ENCODE measurements around the gene FBXL13.

Gene FBXL13

DNA sequence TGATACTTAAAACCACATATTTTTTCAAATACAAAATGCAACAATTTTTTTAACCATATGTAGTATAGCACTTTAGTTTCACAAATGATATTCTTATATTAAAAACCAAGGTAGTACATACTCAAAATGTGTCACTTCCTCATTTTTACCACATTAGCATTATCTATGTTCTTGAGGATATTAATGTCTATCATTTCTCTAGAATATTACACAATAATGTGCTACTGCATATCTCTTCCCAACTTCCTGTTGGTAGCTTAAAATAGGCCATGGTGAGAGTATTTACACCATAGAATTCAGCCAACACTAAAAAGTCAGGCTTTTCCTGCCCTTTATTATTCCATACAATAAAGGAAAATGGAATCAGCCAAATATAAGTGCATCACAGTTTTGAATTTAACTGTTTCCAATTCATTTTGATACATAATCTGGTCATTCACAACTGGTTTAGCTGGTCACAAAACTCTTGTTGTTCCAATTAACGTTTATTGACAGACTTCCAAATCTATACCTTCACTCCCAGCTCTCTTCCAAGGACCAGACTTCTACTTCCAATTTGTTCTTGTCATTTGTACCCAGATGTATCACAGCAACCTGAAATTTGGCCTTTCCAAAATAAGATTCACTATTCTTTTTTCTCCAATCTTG is 181.8 kb downstream of the FBXL13 start:
- peaks cover 3 to 38% (median 21%) of the 10 kb centered on the region in 4 experiments for H3K4me1 ChIP-seq (ENCODE audit: control extremely low read depth in 1 of 4, control insufficient read depth in 4 of 4, insufficient read depth in 4 of 4, low read length in 3 of 4)
- no peaks in the 10 kb centered on the region for H3K9me3 ChIP-seq (ENCODE audit: control extremely low read depth in 1 of 5, control insufficient read depth in 4 of 5, insufficient read depth in 2 of 5, low read depth in 1 of 5, low read length in 4 of 5)
- DNase-seq, result peak; percentile 31 to 85 (median 80)
- 92% methylated on average over 1 of the region's 1 CpG for WGBS (ENCODE audit: insufficient coverage)
- no peak overlapping the region for H3K4me3 ChIP-seq (ENCODE audit: control insufficient read depth in 1 of 7, extremely low read depth in 1 of 7, insufficient read depth in 4 of 7, low read depth in 2 of 7, low read length in 6 of 7)
- ChIA-PET POLR2A (interaction anchor here (0.8 kb wide), 1 partner anchor 19 kb away, joined by 3 read pairs; no protein-coding TSS in a partner anchor), CTCF (interaction anchor here (1.1 kb wide), 1 partner anchor 173 kb away, joined by 5 read pairs; no protein-coding TSS in a partner anchor)
- no peak overlapping the region for H3K27ac ChIP-seq (ENCODE audit: insufficient read depth in 1 of 2, low read depth in 1 of 2, low read length in 2 of 2, poor library complexity in 1 of 2, severe bottlenecking in 2 of 2)
- H3K27me3 ChIP-seq (replicated peaks in 2 of 5; ENCODE audit: control insufficient read depth in 4 of 5, insufficient read depth in 5 of 5, low read length in 4 of 5), result no peaks in the 10 kb centered on the region
- no peaks in the 10 kb centered on the region for H3K36me3 ChIP-seq (ENCODE audit: control insufficient read depth in 4 of 4, insufficient read depth in 4 of 4, low read length in 3 of 4)

DNA sequence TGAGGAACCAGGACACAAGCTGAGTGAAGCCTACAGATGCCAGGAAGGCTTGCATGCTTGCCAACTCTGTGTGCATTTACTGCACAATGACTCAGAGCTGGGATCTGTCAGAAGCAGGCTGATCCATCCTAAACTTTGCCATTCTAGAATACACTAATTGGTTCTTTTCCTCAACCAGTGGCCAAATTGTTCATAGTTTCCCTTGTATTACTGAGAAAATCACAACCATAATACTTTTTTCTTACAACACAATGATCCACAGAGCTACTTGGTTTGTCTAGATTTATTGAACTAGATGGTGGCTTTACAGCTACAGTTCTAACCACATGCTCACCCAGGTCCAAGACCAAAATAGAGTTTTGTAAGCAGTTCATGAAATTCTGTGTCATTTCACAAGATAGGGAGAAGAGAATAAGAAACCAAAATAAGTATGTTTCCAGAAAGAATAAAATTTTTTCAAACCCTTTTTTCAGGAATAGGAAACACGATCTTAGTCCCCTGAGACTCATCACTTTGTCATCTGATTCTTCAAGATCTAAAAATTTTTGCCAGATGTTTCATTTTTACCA is 182.8 kb downstream of the FBXL13 start:
- no CpG with 5 or more reads among the region's 1 CpG for WGBS (ENCODE audit: insufficient coverage)
- Histone ChIP-seq H3K27me3 (replicated peaks in 2 of 5; ENCODE audit: control insufficient read depth in 4 of 5, insufficient read depth in 5 of 5, low read length in 4 of 5) (no peaks in the 10 kb centered on the region), H3K27ac (ENCODE audit: insufficient read depth in 1 of 2, low read depth in 1 of 2, low read length in 2 of 2, poor library complexity in 1 of 2, severe bottlenecking in 2 of 2) (no peak overlapping the region), H3K36me3 (ENCODE audit: control insufficient read depth in 4 of 4, insufficient read depth in 4 of 4, low read length in 3 of 4) (no peaks in the 10 kb centered on the region), H3K4me1 (ENCODE audit: control extremely low read depth in 1 of 4, control insufficient read depth in 4 of 4, insufficient read depth in 4 of 4, low read length in 3 of 4) (peaks cover 3 to 46% (median 21%) of the 10 kb centered on the region in 4 experiments), H3K9me3 (ENCODE audit: control extremely low read depth in 1 of 5, control insufficient read depth in 4 of 5, insufficient read depth in 2 of 5, low read depth in 1 of 5, low read length in 4 of 5) (no peaks in the 10 kb centered on the region), H3K4me3 (ENCODE audit: control insufficient read depth in 1 of 7, extremely low read depth in 1 of 7, insufficient read depth in 4 of 7, low read depth in 2 of 7, low read length in 6 of 7) (no peak overlapping the region)
- peak in 1 of 3 donors; percentile 8 for DNase-seq
- ChIA-PET POLR2A (interaction anchor here (0.8 kb wide), 1 partner anchor 14 kb away, joined by 3 read pairs; no protein-coding TSS in a partner anchor), CTCF (no interaction called here)

DNA sequence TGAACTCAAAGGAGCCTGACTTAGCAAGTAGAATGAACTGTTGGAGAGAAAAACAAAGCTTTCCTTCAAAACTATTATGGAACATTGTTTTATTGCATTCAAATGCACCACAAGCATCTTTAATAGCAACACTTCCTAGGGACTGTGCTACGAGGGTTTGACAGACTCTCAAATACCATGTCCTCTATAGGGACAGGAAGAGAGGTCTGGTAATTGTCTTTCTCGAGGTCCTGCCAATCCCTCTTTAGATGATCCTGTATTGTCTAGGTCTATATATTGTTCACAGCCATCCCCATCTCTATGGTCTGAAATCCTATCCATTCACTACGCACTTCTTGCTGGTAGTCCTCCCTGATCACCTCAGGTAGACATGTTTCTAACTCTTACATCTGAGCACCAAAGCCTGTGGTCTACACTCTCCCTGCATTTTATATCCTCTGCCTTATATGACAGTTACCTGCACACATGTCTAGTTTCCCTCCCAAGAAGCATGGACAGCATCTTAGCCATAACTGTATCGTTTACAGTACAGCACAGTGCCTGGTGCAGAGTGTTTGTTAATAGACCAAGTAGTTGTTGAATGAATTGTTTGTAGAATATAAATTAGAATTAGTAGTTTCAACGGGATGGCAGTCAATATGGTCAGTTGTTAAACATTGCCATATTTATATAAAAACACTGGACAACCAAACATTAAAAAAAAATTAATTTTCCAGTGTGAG is 183.5 kb downstream of the FBXL13 start:
- no peak for DNase-seq
- Histone ChIP-seq H3K9me3 (ENCODE audit: control extremely low read depth in 1 of 5, control insufficient read depth in 4 of 5, insufficient read depth in 2 of 5, low read depth in 1 of 5, low read length in 4 of 5) (no peaks in the 10 kb centered on the region), H3K4me3 (ENCODE audit: control insufficient read depth in 1 of 7, extremely low read depth in 1 of 7, insufficient read depth in 4 of 7, low read depth in 2 of 7, low read length in 6 of 7) (no peak overlapping the region), H3K27me3 (replicated peaks in 2 of 5; ENCODE audit: control insufficient read depth in 4 of 5, insufficient read depth in 5 of 5, low read length in 4 of 5) (no peaks in the 10 kb centered on the region), H3K27ac (ENCODE audit: insufficient read depth in 1 of 2, low read depth in 1 of 2, low read length in 2 of 2, poor library complexity in 1 of 2, severe bottlenecking in 2 of 2) (no peak overlapping the region), H3K4me1 (ENCODE audit: control extremely low read depth in 1 of 4, control insufficient read depth in 4 of 4, insufficient read depth in 4 of 4, low read length in 3 of 4) (peaks cover 3 to 46% (median 22%) of the 10 kb centered on the region in 4 experiments), H3K36me3 (ENCODE audit: control insufficient read depth in 4 of 4, insufficient read depth in 4 of 4, low read length in 3 of 4) (no peaks in the 10 kb centered on the region)
- ChIA-PET CTCF (interaction anchor here (1.4 kb wide), 1 partner anchor 114 kb away, joined by 3 read pairs; no protein-coding TSS in a partner anchor), POLR2A (interaction anchor here (0.8 kb wide), 1 partner anchor 14 kb away, joined by 3 read pairs; no protein-coding TSS in a partner anchor)
- WGBS (ENCODE audit: insufficient coverage), result 100% methylated on average over 2 of the region's 5 CpGs

DNA sequence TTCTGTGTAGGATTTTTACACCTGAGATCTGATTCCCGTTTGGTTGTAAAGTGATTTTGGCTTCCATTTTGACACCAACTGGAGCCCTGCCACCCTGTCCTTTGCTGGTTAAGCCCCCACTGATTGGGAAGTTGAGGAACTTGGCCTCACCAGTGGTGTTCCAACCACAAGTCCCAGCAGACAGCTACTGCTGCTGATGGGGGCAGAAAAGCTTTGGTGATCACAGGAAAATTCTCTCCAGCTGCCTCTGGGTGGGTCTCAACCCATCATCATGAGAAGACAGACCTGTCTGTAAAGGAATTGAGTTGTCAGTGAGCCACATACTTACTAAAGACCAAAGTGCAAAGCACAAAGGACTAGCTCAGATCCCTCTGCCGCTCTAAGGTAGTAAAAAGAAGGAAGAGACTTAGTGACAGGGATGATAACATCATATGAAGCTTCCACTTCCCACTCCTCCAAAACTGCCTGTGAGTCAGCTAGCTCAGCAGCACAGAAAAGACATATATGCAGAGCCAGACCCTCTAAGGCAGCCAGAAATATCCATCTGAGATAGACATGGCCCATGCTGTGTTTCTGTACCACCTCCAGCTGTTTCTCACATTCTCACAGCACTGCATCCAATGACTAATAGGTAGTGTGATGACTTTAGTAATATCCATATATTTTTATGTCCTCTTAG is 184.2 kb downstream of the FBXL13 start:
- WGBS (ENCODE audit: insufficient coverage), result no CpG with 5 or more reads among the region's 2 CpGs
- no peak overlapping the region for H3K27ac ChIP-seq (ENCODE audit: insufficient read depth in 1 of 2, low read depth in 1 of 2, low read length in 2 of 2, poor library complexity in 1 of 2, severe bottlenecking in 2 of 2)
- no peaks in the 10 kb centered on the region for H3K36me3 ChIP-seq (ENCODE audit: control insufficient read depth in 4 of 4, insufficient read depth in 4 of 4, low read length in 3 of 4)
- H3K4me3 ChIP-seq (ENCODE audit: control insufficient read depth in 1 of 7, extremely low read depth in 1 of 7, insufficient read depth in 4 of 7, low read depth in 2 of 7, low read length in 6 of 7), result no peak overlapping the region
- CTCF ChIA-PET, result interaction anchor here (1.1 to 1.4 kb wide), 2 partner anchors 115 to 161 kb away, joined by 3 read pairs; no protein-coding TSS in a partner anchor
- peaks cover 3 to 46% (median 22%) of the 10 kb centered on the region in 4 experiments for H3K4me1 ChIP-seq (ENCODE audit: control extremely low read depth in 1 of 4, control insufficient read depth in 4 of 4, insufficient read depth in 4 of 4, low read length in 3 of 4)
- H3K27me3 ChIP-seq (replicated peaks in 2 of 5; ENCODE audit: control insufficient read depth in 4 of 5, insufficient read depth in 5 of 5, low read length in 4 of 5), result no peaks in the 10 kb centered on the region
- POLR2A ChIA-PET, result no interaction called here
- peak; percentile 11 to 52 (median 42) for DNase-seq
- H3K9me3 ChIP-seq (ENCODE audit: control extremely low read depth in 1 of 5, control insufficient read depth in 4 of 5, insufficient read depth in 2 of 5, low read depth in 1 of 5, low read length in 4 of 5), result no peaks in the 10 kb centered on the region

DNA sequence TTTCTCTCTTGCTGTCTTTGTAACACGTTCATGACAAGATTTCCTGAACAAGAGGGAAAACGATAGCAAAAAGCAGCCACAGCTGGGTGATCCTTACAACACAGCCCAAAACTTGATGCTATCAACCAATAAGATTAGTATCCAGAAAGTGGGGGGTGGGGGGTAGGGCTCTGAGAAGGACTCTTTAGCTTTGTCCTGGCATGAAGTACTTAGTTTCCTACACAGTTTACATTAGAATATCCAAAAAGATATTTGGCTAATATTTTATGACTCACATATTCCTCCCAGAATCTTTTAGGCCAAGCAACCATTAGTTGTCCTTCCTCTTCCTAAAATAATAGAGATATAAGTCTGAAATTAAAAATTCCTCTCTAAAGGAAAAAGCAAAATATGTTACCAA is 184.7 kb downstream of the FBXL13 start:
- H3K4me1 ChIP-seq (ENCODE audit: control extremely low read depth in 1 of 4, control insufficient read depth in 4 of 4, insufficient read depth in 4 of 4, low read length in 3 of 4), result peaks cover 3 to 46% (median 22%) of the 10 kb centered on the region in 4 experiments
- no peak overlapping the region for H3K27ac ChIP-seq (ENCODE audit: insufficient read depth in 1 of 2, low read depth in 1 of 2, low read length in 2 of 2, poor library complexity in 1 of 2, severe bottlenecking in 2 of 2)
- H3K27me3 ChIP-seq (replicated peaks in 2 of 5; ENCODE audit: control insufficient read depth in 4 of 5, insufficient read depth in 5 of 5, low read length in 4 of 5), result no peaks in the 10 kb centered on the region
- CTCF ChIA-PET, result interaction anchor here (0.6 to 1.4 kb wide), 3 partner anchors 115 to 173 kb away, joined by 3 read pairs; no protein-coding TSS in a partner anchor
- POLR2A ChIA-PET, result interaction anchor here (0.6 kb wide), 1 partner anchor 172 kb away, joined by 4 read pairs; no protein-coding TSS in a partner anchor
- DNase-seq, result no peak
- no peak overlapping the region for H3K4me3 ChIP-seq (ENCODE audit: control insufficient read depth in 1 of 7, extremely low read depth in 1 of 7, insufficient read depth in 4 of 7, low read depth in 2 of 7, low read length in 6 of 7)
- H3K36me3 ChIP-seq (ENCODE audit: control insufficient read depth in 4 of 4, insufficient read depth in 4 of 4, low read length in 3 of 4), result no peaks in the 10 kb centered on the region
- H3K9me3 ChIP-seq (ENCODE audit: control extremely low read depth in 1 of 5, control insufficient read depth in 4 of 5, insufficient read depth in 2 of 5, low read depth in 1 of 5, low read length in 4 of 5), result no peaks in the 10 kb centered on the region
- WGBS (ENCODE audit: insufficient coverage), result 60% methylated on average over 1 of the region's 2 CpGs

DNA sequence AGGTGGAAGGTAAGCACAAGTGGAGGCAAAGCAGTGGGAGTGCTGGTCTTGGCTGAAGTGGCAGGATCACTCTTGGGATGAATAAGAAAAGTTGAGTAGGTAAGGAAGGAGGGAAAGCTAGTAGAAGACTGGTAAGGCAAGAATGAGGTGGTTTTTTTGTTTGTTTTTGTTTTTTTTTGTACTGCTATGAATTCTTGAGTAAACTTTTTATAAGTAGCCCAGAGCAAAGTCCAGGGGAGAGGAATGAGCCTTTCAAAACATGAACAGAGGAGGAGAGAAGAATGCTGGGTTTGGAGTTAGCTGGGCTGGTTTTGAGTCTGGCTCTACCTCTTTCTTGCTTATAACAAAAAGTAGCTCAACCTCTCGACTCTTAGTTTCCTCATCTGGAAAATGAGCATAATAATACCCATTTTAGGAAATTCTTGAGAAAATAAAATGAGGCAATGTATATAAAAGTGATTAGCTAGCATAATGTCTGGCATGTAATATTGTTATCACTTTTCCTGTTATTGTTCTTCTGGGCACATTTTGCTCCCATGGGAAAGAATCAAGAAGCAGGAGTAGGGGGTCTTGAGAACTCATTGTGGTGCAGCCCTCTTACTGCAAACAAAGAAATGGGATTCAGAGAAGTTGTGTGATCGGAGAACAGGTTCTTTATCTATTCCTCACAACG is 185.9 kb downstream of the FBXL13 start:
- Histone ChIP-seq H3K9me3 (ENCODE audit: control extremely low read depth in 1 of 5, control insufficient read depth in 4 of 5, insufficient read depth in 2 of 5, low read depth in 1 of 5, low read length in 4 of 5) (no peaks in the 10 kb centered on the region), H3K4me3 (ENCODE audit: control insufficient read depth in 1 of 7, extremely low read depth in 1 of 7, insufficient read depth in 4 of 7, low read depth in 2 of 7, low read length in 6 of 7) (no peak overlapping the region), H3K27me3 (replicated peaks in 2 of 5; ENCODE audit: control insufficient read depth in 4 of 5, insufficient read depth in 5 of 5, low read length in 4 of 5) (no peaks in the 10 kb centered on the region), H3K36me3 (ENCODE audit: control insufficient read depth in 4 of 4, insufficient read depth in 4 of 4, low read length in 3 of 4) (no peaks in the 10 kb centered on the region), H3K27ac (ENCODE audit: insufficient read depth in 1 of 2, low read depth in 1 of 2, low read length in 2 of 2, poor library complexity in 1 of 2, severe bottlenecking in 2 of 2) (no peak overlapping the region), H3K4me1 (ENCODE audit: control extremely low read depth in 1 of 4, control insufficient read depth in 4 of 4, insufficient read depth in 4 of 4, low read length in 3 of 4) (peaks cover 3 to 46% (median 22%) of the 10 kb centered on the region in 4 experiments)
- POLR2A ChIA-PET, result no interaction called here
- 100% methylated on average over 1 of the region's 3 CpGs for WGBS (ENCODE audit: insufficient coverage)
- CTCF ChIA-PET, result interaction anchor here (0.6 kb wide), 1 partner anchor 174 kb away, joined by 3 read pairs; no protein-coding TSS in a partner anchor
- DNase-seq, result no peak

All from common myeloid progenitor, CD34-positive (primary cell).